SU-DHL-6 (cell line): Measurements from ENCODE around the gene CDH13.

ENCODE experiments used
- H2AFZ ChIP-seq: fragments of 200-600 bp; sonication (generic); 2 replicates; pipeline ENCODE4 v1.6.1; 2014; ENCODE audit warnings: low read depth, mild to moderate bottlenecking, moderate library complexity, mixed read lengths, antibody characterized with exemption, low read length; ENCODE audit not compliant: severe bottlenecking
- H3F3A ChIP-seq: fragments of 200-600 bp; shearing (Covaris generic); 2 replicates; pipeline ENCODE4 v1.6.0; 2016; ENCODE audit warnings: antibody characterized with exemption, mild to moderate bottlenecking; ENCODE audit not compliant: insufficient read depth
- H3K27ac ChIP-seq: fragments of 200-600 bp; sonication (generic); 2 replicates; pipeline ENCODE4 v1.5.1; 2016; ENCODE audit warnings: low read depth, mild to moderate bottlenecking, low read length, moderate library complexity, mixed read lengths
- H3K27me3 ChIP-seq: fragments of 200-600 bp; sonication (generic), shearing (Covaris generic); 2 replicates; pipeline ENCODE4 v1.6.0; 2014; ENCODE audit warnings: mild to moderate bottlenecking, low read length
- H3K36me3 ChIP-seq: fragments of 200-600 bp; sonication (generic); 2 replicates; pipeline ENCODE4 v1.6.1; 2014; ENCODE audit warnings: mild to moderate bottlenecking, low read length, mixed read lengths
- H3K4me2 ChIP-seq: fragments of 300-600, 200-600 bp; shearing (Covaris generic), sonication (generic); 2 replicates; pipeline ENCODE4 v1.6.0; 2014; ENCODE audit warnings: low read length, low read depth, mild to moderate bottlenecking; ENCODE audit not compliant: poor library complexity, severe bottlenecking
- H3K4me3 ChIP-seq: fragments of 200-600 bp; sonication (generic); 2 replicates; pipeline ENCODE4 v1.5.1; 2014; ENCODE audit warnings: antibody characterized with exemption, low read length, mild to moderate bottlenecking, mixed read lengths; ENCODE audit not compliant: insufficient read depth, poor library complexity, severe bottlenecking
- H3K79me2 ChIP-seq: fragments of 200-600 bp; sonication (generic); 2 replicates; pipeline ENCODE4 v1.6.1; 2014; ENCODE audit warnings: mild to moderate bottlenecking, low read length, moderate library complexity; ENCODE audit not compliant: insufficient read depth
- H3K9ac ChIP-seq: fragments of 200-600 bp; sonication (generic); 2 replicates; pipeline ENCODE4 v1.7.0; 2014; ENCODE audit warnings: mild to moderate bottlenecking, low read length
- H3K9me2 ChIP-seq: fragments of 200-600 bp; sonication (generic); replicated peaks from 2 replicates; pipeline ENCODE4 v1.6.1; 2014; ENCODE audit warnings: low read length; ENCODE audit not compliant: insufficient read depth
- H3K9me3 ChIP-seq: fragments of 200-600 bp; sonication (generic); 2 replicates; pipeline ENCODE4 v1.6.1; 2014; ENCODE audit warnings: low read length, mixed read lengths; ENCODE audit not compliant: insufficient read depth
- H4K20me1 ChIP-seq: fragments of 200-600 bp; sonication (generic); 2 replicates; pipeline ENCODE4 v1.6.1; 2014; ENCODE audit warnings: low read depth, mild to moderate bottlenecking, antibody characterized with exemption, low read length, moderate library complexity, mixed read lengths
- CTCF ChIP-seq: fragments of 200-600 bp; sonication (generic); IDR thresholded peaks from one replicate; pipeline ENCODE4 v1.5.1; 2017; ENCODE audit warnings: antibody characterized with exemption, mild to moderate bottlenecking, low read length, moderate library complexity; ENCODE audit not compliant: insufficient read depth, poor library complexity, severe bottlenecking
- EZH2phosphoT487 ChIP-seq: fragments of 200-600 bp; sonication (generic), shearing (Covaris generic); conservative IDR thresholded peaks from 2 replicates; pipeline ENCODE4 v1.6.1; 2018; ENCODE audit warnings: mild to moderate bottlenecking, antibody characterized with exemption, low read length, moderate library complexity, mixed read lengths

Gene CDH13

GRCh38 chr16:83019963-83020362 is 393.2 kb downstream of the CDH13 start:
- H3K79me2 ChIP-seq, result no peaks in the 10 kb centered on the region
- no peaks in the 10 kb centered on the region; the same call in 1 of the 2 replicates for H3K9me2 ChIP-seq
- no peak overlapping the region for H3K4me3 ChIP-seq
- H3K36me3 ChIP-seq, result no peaks in the 10 kb centered on the region
- no peak overlapping the region for H2AFZ ChIP-seq
- H3K9ac ChIP-seq, result no peak overlapping the region
- H3K9me3 ChIP-seq, result no peaks in the 10 kb centered on the region
- H4K20me1 ChIP-seq, result no peaks in the 10 kb centered on the region
- no peaks in the 10 kb centered on the region for H3F3A ChIP-seq
- H3K27ac ChIP-seq, result no peak overlapping the region
- TF ChIP-seq CTCF, result no peak
- no peak for TF ChIP-seq EZH2phosphoT487
- no peaks in the 10 kb centered on the region for H3K27me3 ChIP-seq
- no peak overlapping the region for H3K4me2 ChIP-seq

GRCh38 chr16:83021045-83021444 is 394.3 kb downstream of the CDH13 start:
- no peaks in the 10 kb centered on the region; the same call in 1 of the 2 replicates for H3K9me2 ChIP-seq
- H3F3A ChIP-seq, result no peaks in the 10 kb centered on the region
- no peaks in the 10 kb centered on the region for H4K20me1 ChIP-seq
- H3K27me3 ChIP-seq, result no peaks in the 10 kb centered on the region
- H3K79me2 ChIP-seq, result no peaks in the 10 kb centered on the region
- no peak overlapping the region for H3K27ac ChIP-seq
- no peak overlapping the region for H2AFZ ChIP-seq
- H3K4me2 ChIP-seq, result no peak overlapping the region
- TF ChIP-seq EZH2phosphoT487, result no peak
- TF ChIP-seq CTCF, result no peak
- no peaks in the 10 kb centered on the region for H3K36me3 ChIP-seq
- no peak overlapping the region for H3K4me3 ChIP-seq
- H3K9ac ChIP-seq, result no peak overlapping the region
- H3K9me3 ChIP-seq, result no peaks in the 10 kb centered on the region

- H3K36me3 ChIP-seq, result no peaks in the 10 kb centered on the region
- no peak overlapping the region for H3K4me3 ChIP-seq
- H3K9me3 ChIP-seq, result no peaks in the 10 kb centered on the region
- H3F3A ChIP-seq, result no peaks in the 10 kb centered on the region
- H3K79me2 ChIP-seq, result no peaks in the 10 kb centered on the region
- no peak overlapping the region for H2AFZ ChIP-seq
- no peaks in the 10 kb centered on the region for H3K27me3 ChIP-seq
- H3K27ac ChIP-seq, result no peak overlapping the region
- no peaks in the 10 kb centered on the region for H3K9me2 ChIP-seq
- no peaks in the 10 kb centered on the region for H4K20me1 ChIP-seq
- no peak overlapping the region for H3K9ac ChIP-seq
- TF ChIP-seq CTCF (no peak), EZH2phosphoT487 (no peak)
- H3K4me2 ChIP-seq, result no peak overlapping the region
These were observed 395.0 kb downstream of the CDH13 start for GRCh38 chr16:83021746-83022145.
